IMR-90 (cell line): ENCODE data around the gene ABCC10.
A peak's percentile ranks its signal among the peaks of the same experiment; 100 is the strongest.

Experiments used
- CTCF ChIP-seq: conservative IDR thresholded peaks from 2 replicates; pipeline ENCODE4 v1.5.1; 2012; ENCODE audit warnings: mild to moderate bottlenecking, low read depth, low read length, improper control_type of control experiment
- FOS ChIP-seq: fragments of 150-350 bp; IDR thresholded peaks from 2 replicates; pipeline ENCODE4 v1.6.1; 2016; ENCODE audit warnings: low read depth, low read length
- MAZ ChIP-seq: IDR thresholded peaks from 2 replicates; pipeline ENCODE4 v1.6.1; 2012; ENCODE audit warnings: low read depth, mild to moderate bottlenecking, low read length, improper control_type of control experiment, moderate library complexity, borderline replicate concordance
- MXI1 ChIP-seq: IDR thresholded peaks from 2 replicates; pipeline ENCODE4 v1.6.1; 2012; ENCODE audit warnings: low read depth, mild to moderate bottlenecking, low read length, moderate library complexity, borderline replicate concordance
- NFE2L2 ChIP-seq: fragments of 150-350 bp; IDR thresholded peaks from 2 replicates; pipeline ENCODE4 v1.6.1; 2016; ENCODE audit warnings: low read depth, mild to moderate bottlenecking, low read length
- POLR2A ChIP-seq: IDR thresholded peaks from 2 replicates; pipeline ENCODE4 v1.6.1; 2012; ENCODE audit warnings: mild to moderate bottlenecking, low read depth, low read length
- RAD21 ChIP-seq: IDR thresholded peaks from 2 replicates; pipeline ENCODE4 v1.6.1; 2012; ENCODE audit warnings: low read length, improper control_type of control experiment
- RCOR1 ChIP-seq: IDR thresholded peaks from 2 replicates; pipeline ENCODE4 v1.6.1; 2012; ENCODE audit warnings: mild to moderate bottlenecking, low read length, improper control_type of control experiment; ENCODE audit not compliant: insufficient replicate concordance
- TF ChIP-seq, protein P1 (sequence below): fragments of 150-350 bp; IDR thresholded peaks from 2 replicates; pipeline ENCODE4 v1.6.1; 2017; ENCODE audit warnings: mild to moderate bottlenecking, antibody characterized with exemption, low read length, low read depth

DNA sequence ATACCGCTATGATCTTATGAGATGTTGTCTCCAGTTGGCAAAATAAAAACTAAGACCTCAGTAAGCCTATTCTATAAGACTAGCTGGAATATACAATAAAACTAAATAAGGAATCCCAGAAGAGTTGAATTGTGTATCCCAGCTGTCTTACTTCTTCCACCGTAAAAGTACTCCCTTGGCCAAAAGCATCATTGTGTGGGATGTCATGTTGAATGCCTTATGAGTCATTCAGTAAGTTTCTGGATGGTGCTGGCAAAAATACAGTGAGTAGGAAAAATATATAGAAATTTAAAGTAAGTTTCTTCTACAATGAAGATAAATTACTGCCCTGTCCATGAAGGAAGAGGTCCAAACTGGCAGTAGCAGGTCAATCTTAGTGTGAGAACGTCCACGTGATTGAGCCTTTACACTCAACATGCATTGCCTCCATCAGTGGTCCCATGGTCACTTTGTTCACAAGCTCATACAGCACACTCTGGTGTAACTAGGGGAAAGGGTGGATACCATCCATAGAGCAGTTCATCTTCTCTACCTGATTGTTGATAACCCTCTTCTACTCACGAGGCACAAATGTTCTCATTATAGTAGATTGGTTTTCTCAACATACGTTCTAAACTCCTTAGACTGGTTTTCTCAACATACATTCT lies 44.2 kb upstream of the ABCC10 start:
- TF ChIP-seq RCOR1 (no peak), RAD21 (no peak), CTCF (no peak), POLR2A (no peak), NFE2L2 (no peak), MAZ (no peak), MXI1 (no peak), FOS (peak; percentile 48; the same call in 1 of the 2 replicates)
- TF ChIP-seq, protein P1, sequence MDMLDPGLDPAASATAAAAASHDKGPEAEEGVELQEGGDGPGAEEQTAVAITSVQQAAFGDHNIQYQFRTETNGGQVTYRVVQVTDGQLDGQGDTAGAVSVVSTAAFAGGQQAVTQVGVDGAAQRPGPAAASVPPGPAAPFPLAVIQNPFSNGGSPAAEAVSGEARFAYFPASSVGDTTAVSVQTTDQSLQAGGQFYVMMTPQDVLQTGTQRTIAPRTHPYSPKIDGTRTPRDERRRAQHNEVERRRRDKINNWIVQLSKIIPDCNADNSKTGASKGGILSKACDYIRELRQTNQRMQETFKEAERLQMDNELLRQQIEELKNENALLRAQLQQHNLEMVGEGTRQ = no peak
